ENCODE measurements around the gene BMAL1.

Gene BMAL1

DNA sequence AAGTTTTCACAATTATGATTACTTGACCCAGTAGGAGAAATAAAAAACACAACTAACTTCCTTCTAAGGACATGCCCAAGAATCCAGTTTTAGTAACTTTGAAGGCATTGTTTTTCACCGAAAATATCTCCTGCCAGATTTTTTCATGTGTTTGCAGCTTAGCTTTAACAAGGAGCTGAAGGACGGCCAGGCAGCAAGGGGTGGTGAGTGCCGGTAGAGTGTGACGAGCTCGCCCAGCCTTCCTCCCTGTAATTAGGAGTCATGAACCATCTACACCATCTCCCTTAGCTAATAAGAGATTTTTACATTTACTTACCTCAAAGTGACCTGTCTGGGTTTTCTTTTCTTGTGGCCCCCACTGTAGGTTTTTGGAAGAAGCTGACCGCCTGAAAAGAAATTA lies 72.0 kb downstream of the BMAL1 start (continued):
- TF ChIP-seq PPARA (CRISPR knock-in tag; IDR thresholded peaks at IDR 0.05; ENCODE audit: borderline replicate concordance) (no peak), ZC3H10 (CRISPR knock-in tag; IDR thresholded peaks at IDR 0.05) (no peak), ZFP30 (CRISPR knock-in tag; IDR thresholded peaks at IDR 0.05) (no peak)
- TF ChIP-seq, protein P1, sequence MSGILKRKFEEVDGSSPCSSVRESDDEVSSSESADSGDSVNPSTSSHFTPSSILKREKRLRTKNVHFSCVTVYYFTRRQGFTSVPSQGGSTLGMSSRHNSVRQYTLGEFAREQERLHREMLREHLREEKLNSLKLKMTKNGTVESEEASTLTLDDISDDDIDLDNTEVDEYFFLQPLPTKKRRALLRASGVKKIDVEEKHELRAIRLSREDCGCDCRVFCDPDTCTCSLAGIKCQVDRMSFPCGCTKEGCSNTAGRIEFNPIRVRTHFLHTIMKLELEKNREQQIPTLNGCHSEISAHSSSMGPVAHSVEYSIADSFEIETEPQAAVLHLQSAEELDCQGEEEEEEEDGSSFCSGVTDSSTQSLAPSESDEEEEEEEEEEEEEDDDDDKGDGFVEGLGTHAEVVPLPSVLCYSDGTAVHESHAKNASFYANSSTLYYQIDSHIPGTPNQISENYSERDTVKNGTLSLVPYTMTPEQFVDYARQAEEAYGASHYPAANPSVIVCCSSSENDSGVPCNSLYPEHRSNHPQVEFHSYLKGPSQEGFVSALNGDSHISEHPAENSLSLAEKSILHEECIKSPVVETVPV (CRISPR knock-in tag; IDR thresholded peaks at IDR 0.05), result no peak
- TF ChIP-seq, protein P2, sequence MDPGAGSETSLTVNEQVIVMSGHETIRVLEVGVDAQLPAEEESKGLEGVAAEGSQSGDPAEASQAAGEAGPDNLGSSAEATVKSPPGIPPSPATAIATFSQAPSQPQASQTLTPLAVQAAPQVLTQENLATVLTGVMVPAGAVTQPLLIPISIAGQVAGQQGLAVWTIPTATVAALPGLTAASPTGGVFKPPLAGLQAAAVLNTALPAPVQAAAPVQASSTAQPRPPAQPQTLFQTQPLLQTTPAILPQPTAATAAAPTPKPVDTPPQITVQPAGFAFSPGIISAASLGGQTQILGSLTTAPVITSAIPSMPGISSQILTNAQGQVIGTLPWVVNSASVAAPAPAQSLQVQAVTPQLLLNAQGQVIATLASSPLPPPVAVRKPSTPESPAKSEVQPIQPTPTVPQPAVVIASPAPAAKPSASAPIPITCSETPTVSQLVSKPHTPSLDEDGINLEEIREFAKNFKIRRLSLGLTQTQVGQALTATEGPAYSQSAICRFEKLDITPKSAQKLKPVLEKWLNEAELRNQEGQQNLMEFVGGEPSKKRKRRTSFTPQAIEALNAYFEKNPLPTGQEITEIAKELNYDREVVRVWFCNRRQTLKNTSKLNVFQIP (CRISPR knock-in tag; IDR thresholded peaks at IDR 0.05; ENCODE audit: borderline replicate concordance, low read depth), result no peak

DNA sequence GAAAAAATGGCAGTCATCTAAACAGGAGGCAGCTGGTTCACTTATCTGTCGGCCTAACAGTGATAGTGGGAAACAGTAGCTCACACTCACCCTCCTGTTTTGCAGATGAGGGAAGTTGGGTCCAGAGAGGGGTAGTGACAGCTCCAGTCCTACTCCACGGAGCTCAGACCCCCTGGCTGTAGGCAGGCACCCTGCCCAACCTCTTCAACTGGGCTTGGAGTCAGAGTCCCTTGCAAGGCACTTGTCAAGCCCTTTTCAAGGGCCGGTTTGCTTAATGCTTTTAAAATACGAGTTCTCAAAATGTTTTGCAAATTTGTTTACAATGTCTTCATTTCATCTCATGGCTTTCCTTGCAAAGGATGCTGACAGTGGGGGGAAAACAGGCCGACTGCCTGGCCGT lies 75.1 kb downstream of the BMAL1 start:
- no peak for ATAC-seq

GRCh38 chr11:13354335-13354734 lies 76.7 kb downstream of the BMAL1 start:
- TF ChIP-seq ZNF565 (CRISPR knock-in tag; conservative IDR thresholded peaks at IDR 0.05; ENCODE audit: low read depth), result no peak
- no peak for TF ChIP-seq ZC3H10 (CRISPR knock-in tag; IDR thresholded peaks at IDR 0.05)
- TF ChIP-seq TSHZ2 (CRISPR knock-in tag; IDR thresholded peaks at IDR 0.05), result no peak
- TF ChIP-seq PATZ1 (CRISPR knock-in tag; IDR thresholded peaks at IDR 0.05; ENCODE audit: borderline replicate concordance), result no peak
- TF ChIP-seq ISL1 (CRISPR knock-in tag; IDR thresholded peaks at IDR 0.05), result no peak
- no peak for TF ChIP-seq TCF4 (CRISPR knock-in tag; IDR thresholded peaks at IDR 0.05; ENCODE audit: borderline replicate concordance)
- TF ChIP-seq ZNF8 (CRISPR knock-in tag; IDR thresholded peaks at IDR 0.05), result no peak
- TF ChIP-seq, protein P1 (CRISPR knock-in tag; IDR thresholded peaks at IDR 0.05), result no peak
- no peak for TF ChIP-seq OSR1 (CRISPR knock-in tag; IDR thresholded peaks at IDR 0.05)
- no peak for TF ChIP-seq BACH2 (CRISPR knock-in tag; IDR thresholded peaks at IDR 0.05; ENCODE audit: borderline replicate concordance)

More for the DNA sequence above, 75.1 kb downstream of the BMAL1 start:
- TF ChIP-seq ESRRG (CRISPR knock-in tag; IDR thresholded peaks at IDR 0.05), result no peak
- TF ChIP-seq OSR1 (CRISPR knock-in tag; IDR thresholded peaks at IDR 0.05), result no peak
- no peak for TF ChIP-seq ZNF8 (CRISPR knock-in tag; IDR thresholded peaks at IDR 0.05)
- no peak for TF ChIP-seq SNAI2 (CRISPR knock-in tag; IDR thresholded peaks at IDR 0.05)
- TF ChIP-seq, protein P3, sequence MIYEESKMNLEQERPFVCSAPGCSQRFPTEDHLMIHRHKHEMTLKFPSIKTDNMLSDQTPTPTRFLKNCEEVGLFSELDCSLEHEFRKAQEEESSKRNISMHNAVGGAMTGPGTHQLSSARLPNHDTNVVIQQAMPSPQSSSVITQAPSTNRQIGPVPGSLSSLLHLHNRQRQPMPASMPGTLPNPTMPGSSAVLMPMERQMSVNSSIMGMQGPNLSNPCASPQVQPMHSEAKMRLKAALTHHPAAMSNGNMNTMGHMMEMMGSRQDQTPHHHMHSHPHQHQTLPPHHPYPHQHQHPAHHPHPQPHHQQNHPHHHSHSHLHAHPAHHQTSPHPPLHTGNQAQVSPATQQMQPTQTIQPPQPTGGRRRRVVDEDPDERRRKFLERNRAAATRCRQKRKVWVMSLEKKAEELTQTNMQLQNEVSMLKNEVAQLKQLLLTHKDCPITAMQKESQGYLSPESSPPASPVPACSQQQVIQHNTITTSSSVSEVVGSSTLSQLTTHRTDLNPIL (CRISPR knock-in tag; IDR thresholded peaks at IDR 0.05; ENCODE audit: low read depth), result no peak
- no peak for TF ChIP-seq GLIS3 (CRISPR knock-in tag; IDR thresholded peaks at IDR 0.05)
- TF ChIP-seq ISL1 (CRISPR knock-in tag; IDR thresholded peaks at IDR 0.05), result no peak
- TF ChIP-seq TCF4 (CRISPR knock-in tag; IDR thresholded peaks at IDR 0.05; ENCODE audit: borderline replicate concordance), result no peak
- no peak for TF ChIP-seq ZNF565 (CRISPR knock-in tag; conservative IDR thresholded peaks at IDR 0.05; ENCODE audit: low read depth)
- no peak for TF ChIP-seq BACH2 (CRISPR knock-in tag; IDR thresholded peaks at IDR 0.05; ENCODE audit: borderline replicate concordance)
- TF ChIP-seq PATZ1 (CRISPR knock-in tag; IDR thresholded peaks at IDR 0.05; ENCODE audit: borderline replicate concordance), result no peak
- TF ChIP-seq, protein P1 (CRISPR knock-in tag; IDR thresholded peaks at IDR 0.05), result no peak

More at GRCh38 chr11:13354335-13354734, 76.7 kb downstream of the BMAL1 start:
- ATAC-seq, result peak; percentile 52; the same call in 2 of the 3 replicates
